Measurements from ENCODE around the gene ABCA7. TPM values are rescaled to one million over a fixed set of nuclear protein-coding genes. Genes with fewer than 3 reads are reported as not detected.

Gene ABCA7
- total RNA-seq, 3 donors from 2014 or later (not counting 1 experiment from before 2014, with no cell fraction given) = 73.3 to 149 (median 121) TPM

- no peak for TF ChIP-seq CTCF (IDR thresholded peaks at IDR 0.05)
- Histone ChIP-seq H3K36me3 (ENCODE audit: control insufficient read depth, insufficient read depth, low read length) (peaks cover 34% of the 10 kb centered on the region), H3K27me3 (ENCODE audit: control insufficient read depth, insufficient read depth, low read length) (no peaks in the 10 kb centered on the region), H3K4me1 (ENCODE audit: control insufficient read depth, insufficient read depth, low read length) (peaks cover 28% of the 10 kb centered on the region), H3K9me3 (ENCODE audit: control insufficient read depth, insufficient read depth, low read length) (no peaks in the 10 kb centered on the region), H3K4me3 (ENCODE audit: low read length) (no peak overlapping the region), H3K27ac (ENCODE audit: low read length) (no peak overlapping the region)
- Mint-ChIP-seq H3K9me3 (no peaks in the 10 kb centered on the region), H3K27ac (no peak overlapping the region), H3K4me3 (no peak overlapping the region), H3K36me3 (no peaks in the 10 kb centered on the region), H3K27me3 (ENCODE audit: low read depth in 2 of 2) (no peaks in the 10 kb centered on the region), H3K4me1 (no peaks in the 10 kb centered on the region)
- ATAC-seq (no peak), DNase-seq (peak in 1 of 2 donors; percentile 30)
- WGBS (ENCODE audit: insufficient coverage) = 93% methylated on average over 48 of the region's 48 CpGs
- intact Hi-C loops (cut with micrococcal nuclease) = no loop called here
These were observed 69.2 kb downstream of the ABCA7 start for GRCh38 chr19:1109032-1109551.

- intact Hi-C loops (cut with micrococcal nuclease) = loop anchor here (5.0 kb wide), 1 partner anchor 82 kb away; no protein-coding TSS in a partner anchor
- no peak for ATAC-seq
These were observed 70.1 kb downstream of the ABCA7 start for GRCh38 chr19:1109697-1110671.

GRCh38 chr19:1110809-1111640 lies 71.1 kb downstream of the ABCA7 start:
- H3K4me3 ChIP-seq (ENCODE audit: low read length) = no peak overlapping the region
- Mint-ChIP-seq H3K36me3 (no peaks in the 10 kb centered on the region), H3K27me3 (ENCODE audit: low read depth in 2 of 2) (no peaks in the 10 kb centered on the region), H3K9me3 (no peaks in the 10 kb centered on the region), H3K27ac (no peak overlapping the region), H3K4me1 (no peaks in the 10 kb centered on the region), H3K4me3 (no peak overlapping the region)
- H3K36me3 ChIP-seq (ENCODE audit: control insufficient read depth, insufficient read depth, low read length) = peaks cover 41% of the 10 kb centered on the region
- no peaks in the 10 kb centered on the region for H3K9me3 ChIP-seq (ENCODE audit: control insufficient read depth, insufficient read depth, low read length)
- ATAC-seq (no peak), DNase-seq (no peak)
- TF ChIP-seq CTCF (IDR thresholded peaks at IDR 0.05) = no peak
- no peaks in the 10 kb centered on the region for H3K27me3 ChIP-seq (ENCODE audit: control insufficient read depth, insufficient read depth, low read length)
- H3K4me1 ChIP-seq (ENCODE audit: control insufficient read depth, insufficient read depth, low read length) = peaks cover 15% of the 10 kb centered on the region
- no peak overlapping the region for H3K27ac ChIP-seq (ENCODE audit: low read length)
- intact Hi-C loops (cut with micrococcal nuclease) = loop anchor here (5.0 kb wide), 1 partner anchor 81 kb away; no protein-coding TSS in a partner anchor
- WGBS (ENCODE audit: insufficient coverage) = 96% methylated on average over 18 of the region's 18 CpGs

More at GRCh38 chr19:1109697-1110671, 70.1 kb downstream of the ABCA7 start:
- Histone ChIP-seq H3K27ac (ENCODE audit: low read length) (no peak overlapping the region), H3K9me3 (ENCODE audit: control insufficient read depth, insufficient read depth, low read length) (no peaks in the 10 kb centered on the region), H3K4me1 (ENCODE audit: control insufficient read depth, insufficient read depth, low read length) (peaks cover 25% of the 10 kb centered on the region), H3K4me3 (ENCODE audit: low read length) (no peak overlapping the region), H3K27me3 (ENCODE audit: control insufficient read depth, insufficient read depth, low read length) (no peaks in the 10 kb centered on the region), H3K36me3 (ENCODE audit: control insufficient read depth, insufficient read depth, low read length) (peaks cover 37% of the 10 kb centered on the region)
- Mint-ChIP-seq H3K36me3 (no peaks in the 10 kb centered on the region), H3K27me3 (ENCODE audit: low read depth in 2 of 2) (no peaks in the 10 kb centered on the region), H3K4me1 (no peaks in the 10 kb centered on the region), H3K9me3 (no peaks in the 10 kb centered on the region), H3K27ac (peak overlapping the region in 1 of 2 donors; percentile 14), H3K4me3 (no peak overlapping the region)
- DNase-seq = no peak
- WGBS (ENCODE audit: insufficient coverage) = 95% methylated on average over 54 of the region's 54 CpGs
- TF ChIP-seq CTCF (IDR thresholded peaks at IDR 0.05) = no peak
